HepG2 (cell line): ENCODE data around the gene SATB2. TPM values are rescaled to one million over a fixed set of nuclear protein-coding genes. Genes with fewer than 3 reads are reported as not detected.

Experiments
- EHMT2 ChIP-seq: fragments of 200-600 bp; sonication (generic); IDR thresholded peaks from 2 replicates; pipeline ENCODE4 v1.7.0; 2017; ENCODE audit warnings: antibody characterized with exemption, low read depth, low read length, borderline replicate concordance
- GPN1 ChIP-seq: sonication (generic); formaldehyde crosslinking; IDR thresholded peaks from 2 replicates; pipeline ENCODE4 v1.5.1; 2020; ENCODE audit warnings: missing genetic modification reagents, borderline replicate concordance
- IRF9 ChIP-seq: sonication (generic); formaldehyde crosslinking; IDR thresholded peaks from 2 replicates; pipeline ENCODE4 v1.8.0; 2022; ENCODE audit warnings: missing genetic modification reagents, mild to moderate bottlenecking, borderline replicate concordance
- ISX ChIP-seq: sonication (generic); formaldehyde crosslinking; conservative IDR thresholded peaks from 2 replicates; pipeline ENCODE4 v1.5.0; 2020; ENCODE audit warnings: missing genetic modification reagents
- KDM1A ChIP-seq: IDR thresholded peaks from 2 replicates; pipeline ENCODE4 v1.6.1; 2016; ENCODE audit warnings: missing compliant biosample characterization
- KLF15 ChIP-seq: sonication (generic); formaldehyde crosslinking; IDR thresholded peaks from 2 replicates; pipeline ENCODE4 v1.8.1; 2023; ENCODE audit warnings: borderline replicate concordance, mild to moderate bottlenecking, inconsistent platforms, missing genetic modification reagents, mixed read lengths
- MEIS1 ChIP-seq: sonication (generic); formaldehyde crosslinking; IDR thresholded peaks from 2 replicates; pipeline ENCODE4 v1.9.0; 2021; ENCODE audit warnings: mild to moderate bottlenecking, missing genetic modification reagents, moderate library complexity, borderline replicate concordance
- MYC ChIP-seq: sonication (generic); formaldehyde crosslinking; IDR thresholded peaks from 2 replicates; pipeline ENCODE4 v1.9.0; 2021; ENCODE audit warnings: missing genetic modification reagents, borderline replicate concordance
- NFKB2 ChIP-seq: sonication (generic); formaldehyde crosslinking; IDR thresholded peaks from 2 replicates; pipeline ENCODE4 v1.4.0; 2020; ENCODE audit warnings: missing genetic modification reagents, borderline replicate concordance
- RARG ChIP-seq: sonication (generic); formaldehyde crosslinking; IDR thresholded peaks from 2 replicates; pipeline ENCODE4 v1.4.0; 2020; ENCODE audit warnings: low read depth, mild to moderate bottlenecking, missing genetic modification reagents
- SATB2 ChIP-seq: sonication (generic); formaldehyde crosslinking; IDR thresholded peaks from 2 replicates; pipeline ENCODE4 v1.5.0; 2020; ENCODE audit warnings: missing genetic modification reagents
- TBX2 ChIP-seq: sonication (generic); formaldehyde crosslinking; IDR thresholded peaks from 2 replicates; pipeline ENCODE4 v1.5.0; 2020; ENCODE audit warnings: missing genetic modification reagents, mild to moderate bottlenecking, borderline replicate concordance
- U2AF1 ChIP-seq: fragments of 200-400 bp; formaldehyde crosslinking; optimal IDR thresholded peaks from 2 replicates; pipeline ENCODE3; 2017; ENCODE audit warnings: mild to moderate bottlenecking, low read depth, low read length
- ZBTB7B ChIP-seq: sonication (generic); formaldehyde crosslinking; IDR thresholded peaks from 2 replicates; pipeline ENCODE4 v1.4.0; 2020; ENCODE audit warnings: missing genetic modification reagents
- ZMYM4 ChIP-seq: sonication (generic); formaldehyde crosslinking; IDR thresholded peaks from 2 replicates; pipeline ENCODE4 v1.8.1; 2023; ENCODE audit warnings: mild to moderate bottlenecking, missing genetic modification reagents
- ZNF121 ChIP-seq: sonication (generic); formaldehyde crosslinking; IDR thresholded peaks from 2 replicates; pipeline ENCODE4 v1.5.0; 2020; ENCODE audit warnings: mild to moderate bottlenecking, missing genetic modification reagents
- ZNF260 ChIP-seq: sonication (generic); formaldehyde crosslinking; IDR thresholded peaks from 2 replicates; pipeline ENCODE4 v1.4.0; 2020; ENCODE audit warnings: missing genetic modification reagents, low read depth, mild to moderate bottlenecking, borderline replicate concordance
- ZNF333 ChIP-seq: sonication (generic); formaldehyde crosslinking; IDR thresholded peaks from 2 replicates; pipeline ENCODE4 v1.4.0; 2020; ENCODE audit warnings: mild to moderate bottlenecking, missing genetic modification reagents, borderline replicate concordance
- ZNF34 ChIP-seq: sonication (generic); formaldehyde crosslinking; IDR thresholded peaks from 2 replicates; pipeline ENCODE4 v1.4.0; 2020; ENCODE audit warnings: mild to moderate bottlenecking, missing genetic modification reagents, borderline replicate concordance
- ZNF383 ChIP-seq: sonication (generic); formaldehyde crosslinking; IDR thresholded peaks from 2 replicates; pipeline ENCODE4 v1.4.0; 2020; ENCODE audit warnings: missing genetic modification reagents, mild to moderate bottlenecking, borderline replicate concordance
- ZNF431 ChIP-seq: sonication (generic); formaldehyde crosslinking; IDR thresholded peaks from 2 replicates; pipeline ENCODE4 v1.9.0; 2022; ENCODE audit warnings: missing genetic modification reagents, low read depth, mild to moderate bottlenecking, borderline replicate concordance
- ZNF503 ChIP-seq: sonication (generic); formaldehyde crosslinking; IDR thresholded peaks from 2 replicates; pipeline ENCODE4 v1.4.0; 2020; ENCODE audit warnings: missing genetic modification reagents
- ZNF547 ChIP-seq: sonication (generic); formaldehyde crosslinking; IDR thresholded peaks from 2 replicates; pipeline ENCODE4 v1.5.1; 2020; ENCODE audit warnings: mild to moderate bottlenecking, missing genetic modification reagents
- ZNF552 ChIP-seq: sonication (generic); formaldehyde crosslinking; IDR thresholded peaks from 2 replicates; pipeline ENCODE4 v1.9.0; 2022; ENCODE audit warnings: missing genetic modification reagents, mild to moderate bottlenecking, borderline replicate concordance
- ZNF781 ChIP-seq: sonication (generic); formaldehyde crosslinking; IDR thresholded peaks from 2 replicates; pipeline ENCODE4 v1.5.1; 2020; ENCODE audit warnings: borderline replicate concordance, mild to moderate bottlenecking, missing genetic modification reagents; ENCODE audit errors: not compliant biosample characterization
- ZNF788 ChIP-seq: sonication (generic); formaldehyde crosslinking; IDR thresholded peaks from 2 replicates; pipeline ENCODE4 v1.5.0; 2020; ENCODE audit warnings: mild to moderate bottlenecking, missing genetic modification reagents, borderline replicate concordance
- ZNF816 ChIP-seq: sonication (generic); formaldehyde crosslinking; IDR thresholded peaks from 2 replicates; pipeline ENCODE4 v1.8.0; 2022; ENCODE audit warnings: missing genetic modification reagents, mild to moderate bottlenecking, borderline replicate concordance
- polyA plus RNA-seq, 8 experiments: library from polyadenylated mRNA; depleted of rRNA in 3 of 8; stranded (reverse) in 7 of 8; unstranded in 1 of 8; fragments of >200 nt; fragmentation: Illumina TruSeq in 4 of 8; extraction: Trizol in 4 of 8; gene quantifications; 2 replicates each; pipeline versions ENCODE4 v1.2.1 to v1.2.3, GENCODE V29; 2011 to 2016; ENCODE audit warnings: low read depth in 4 of 8, missing spikeins in 1 of 8, mixed read lengths in 1 of 8; ENCODE audit not compliant: insufficient read depth in 1 of 8
- total RNA-seq, 5 experiments: library from RNA; depleted of rRNA; stranded (reverse); fragments of >200 nt; fragmentation: Illumina TruSeq; extraction: Trizol; gene quantifications; 2 replicates each; pipeline ENCODE4 v1.2.3, GENCODE V29; 2016; ENCODE audit warnings: low read depth in 1 of 5
- TF ChIP-seq, protein P1 (sequence below): sonication (generic); formaldehyde crosslinking; IDR thresholded peaks from 2 replicates; pipeline ENCODE4 v1.8.1; 2022; ENCODE audit warnings: mild to moderate bottlenecking, missing genetic modification reagents

Gene SATB2
- total and polyA plus RNA-seq, 2 of the 13 experiments (the other 11 are each of a cell fraction or from before 2014, with no cell fraction given), result 2.5 to 5.5 TPM

DNA sequence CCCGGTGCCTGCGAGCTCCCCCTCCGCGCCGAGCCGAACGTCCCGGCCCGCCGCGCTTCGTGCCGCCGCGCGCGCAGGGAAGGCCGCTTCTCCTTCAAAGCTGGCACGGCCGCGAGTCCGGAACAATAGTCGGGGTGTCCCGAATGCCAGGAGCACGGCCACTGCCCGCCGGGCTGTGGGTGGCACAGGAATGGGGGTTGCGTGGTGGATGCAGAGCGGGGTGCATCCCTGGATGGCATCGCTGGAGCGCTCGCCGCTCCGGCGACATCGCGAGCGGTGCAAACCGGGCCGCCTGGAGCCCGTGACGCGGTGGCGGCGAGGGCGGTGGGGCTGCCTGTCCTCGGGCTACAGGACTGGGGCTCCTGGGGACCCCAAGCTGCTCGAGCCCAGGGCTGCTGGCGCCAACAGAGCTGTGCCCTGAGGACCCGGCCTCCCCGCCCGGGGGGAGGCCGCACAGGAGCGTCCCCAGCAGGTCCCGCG lies 1.1 kb upstream of the SATB2 start (continued):
- no peak for TF ChIP-seq TBX2
- peak; percentile 26; the same call in 1 of the 2 replicates for TF ChIP-seq SATB2 (CRISPR knock-in tag)
- TF ChIP-seq ZNF333, result no peak
- TF ChIP-seq IRF9 (CRISPR knock-in tag), result no peak
- 0 out of 2 replicates have a peak, but pooled peaks have one; percentile 6 for TF ChIP-seq RARG (CRISPR knock-in tag)
- no peak for TF ChIP-seq ZNF431 (CRISPR knock-in tag)
- TF ChIP-seq MEIS1 (CRISPR knock-in tag), result peak; percentile 43
- no peak; the same call in 1 of the 2 replicates for TF ChIP-seq ZNF547 (CRISPR knock-in tag)
- TF ChIP-seq ZNF383 (CRISPR knock-in tag), result peak; percentile 36; the same call in 1 of the 2 replicates
- peak; percentile 73; the same call in 1 of the 2 replicates for TF ChIP-seq ZNF552 (CRISPR knock-in tag)
- TF ChIP-seq, protein P1, sequence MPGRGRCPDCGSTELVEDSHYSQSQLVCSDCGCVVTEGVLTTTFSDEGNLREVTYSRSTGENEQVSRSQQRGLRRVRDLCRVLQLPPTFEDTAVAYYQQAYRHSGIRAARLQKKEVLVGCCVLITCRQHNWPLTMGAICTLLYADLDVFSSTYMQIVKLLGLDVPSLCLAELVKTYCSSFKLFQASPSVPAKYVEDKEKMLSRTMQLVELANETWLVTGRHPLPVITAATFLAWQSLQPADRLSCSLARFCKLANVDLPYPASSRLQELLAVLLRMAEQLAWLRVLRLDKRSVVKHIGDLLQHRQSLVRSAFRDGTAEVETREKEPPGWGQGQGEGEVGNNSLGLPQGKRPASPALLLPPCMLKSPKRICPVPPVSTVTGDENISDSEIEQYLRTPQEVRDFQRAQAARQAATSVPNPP (CRISPR knock-in tag), result no peak
- TF ChIP-seq KDM1A, result no peak
- no peak for TF ChIP-seq ZNF788 (CRISPR knock-in tag)
- TF ChIP-seq ZNF34 (CRISPR knock-in tag), result 0 out of 2 replicates have a peak, but pooled peaks have one; percentile 37
- TF ChIP-seq KLF15 (CRISPR knock-in tag), result no peak
- TF ChIP-seq GPN1 (CRISPR knock-in tag), result peak; percentile 61; the same call in 1 of the 2 replicates
- TF ChIP-seq ZNF260 (CRISPR knock-in tag), result 0 out of 2 replicates have a peak, but pooled peaks have one; percentile 51
- TF ChIP-seq U2AF1, result no peak
- TF ChIP-seq ZNF121 (CRISPR knock-in tag), result no peak
- no peak for TF ChIP-seq ZMYM4 (CRISPR knock-in tag)
- no peak for TF ChIP-seq ISX
- no peak for TF ChIP-seq NFKB2
- TF ChIP-seq MYC (CRISPR knock-in tag), result no peak; the same call in 1 of the 2 replicates
- TF ChIP-seq EHMT2, result no peak
- no peak; the same call in 1 of the 2 replicates for TF ChIP-seq ZBTB7B
- no peak for TF ChIP-seq ZNF503
- TF ChIP-seq ZNF781 (CRISPR knock-in tag), result no peak
- TF ChIP-seq ZNF816 (CRISPR knock-in tag), result no peak
